Kidney tubule cell (primary cell): ENCODE data around the gene PTK7.
"Not testable (repeated sequence)": the region's sequence is repeated elsewhere in the genome, so short reads cannot be mapped to it uniquely, and the experiment has no call there.

Experiments
- DNase-seq: peaks from one replicate; pipeline ENCODE4 v3.0.0-alpha.2; 2018; ENCODE audit warnings: low spot score

The PTK7 gene

GRCh38 chr6:43075670-43076463, at the start of gene PTK7:
Gene PTK7, plus strand, starts transcription at chr6:43076314. Its CDS starts 175 bp downstream, at chr6:43076489.
- peak; percentile 55 for DNase-seq

- no peak for DNase-seq
These were observed 49.7 kb upstream of the PTK7 start for GRCh38 chr6:43026365-43026764.

- no peak for DNase-seq
These were observed 47.0 kb upstream of the PTK7 start for GRCh38 chr6:43029120-43029519.

- no peak for DNase-seq
These were observed 43.8 kb upstream of the PTK7 start for GRCh38 chr6:43032326-43032725.

GRCh38 chr6:43033496-43034189, 42.5 kb upstream of the PTK7 start:
- DNase-seq = no peak

GRCh38 chr6:43034190-43034525, 42.0 kb upstream of the PTK7 start:
- DNase-seq = no peak

- DNase-seq = no peak
These were observed 40.5 kb upstream of the PTK7 start for GRCh38 chr6:43035495-43036194.

- DNase-seq = no peak
These were observed 39.4 kb upstream of the PTK7 start for GRCh38 chr6:43036712-43037111.

- DNase-seq = no peak
These were observed 38.9 kb upstream of the PTK7 start for GRCh38 chr6:43037197-43037596.

GRCh38 chr6:43037706-43038105, 38.4 kb upstream of the PTK7 start:
- no peak for DNase-seq

- no peak for DNase-seq
These were observed 37.4 kb upstream of the PTK7 start for GRCh38 chr6:43038727-43039126.

- DNase-seq = no peak
These were observed 35.4 kb upstream of the PTK7 start for GRCh38 chr6:43040542-43041257.

- DNase-seq = not testable (repeated sequence)
These were observed 34.6 kb upstream of the PTK7 start for GRCh38 chr6:43041475-43041874.

GRCh38 chr6:43043310-43043709, 32.8 kb upstream of the PTK7 start:
- DNase-seq = no peak

- DNase-seq = no peak
These were observed 30.7 kb upstream of the PTK7 start for GRCh38 chr6:43045371-43045930.

GRCh38 chr6:43047998-43048397, 28.1 kb upstream of the PTK7 start:
- no peak for DNase-seq

GRCh38 chr6:43050981-43051380, 25.1 kb upstream of the PTK7 start:
- DNase-seq = no peak

GRCh38 chr6:43052225-43052841, 23.8 kb upstream of the PTK7 start:
- DNase-seq = no peak

GRCh38 chr6:43052842-43053544, 23.1 kb upstream of the PTK7 start:
- DNase-seq = peak; percentile 16

GRCh38 chr6:43053545-43054205, 22.4 kb upstream of the PTK7 start, which contains the start of gene CUL7:
Gene CUL7, minus strand, starts transcription at chr6:43053851. Its CDS starts 1,063 bp downstream, at chr6:43052788.
- peak; percentile 96 for DNase-seq
